ENCODE data around the gene NOS1AP.

DNA sequence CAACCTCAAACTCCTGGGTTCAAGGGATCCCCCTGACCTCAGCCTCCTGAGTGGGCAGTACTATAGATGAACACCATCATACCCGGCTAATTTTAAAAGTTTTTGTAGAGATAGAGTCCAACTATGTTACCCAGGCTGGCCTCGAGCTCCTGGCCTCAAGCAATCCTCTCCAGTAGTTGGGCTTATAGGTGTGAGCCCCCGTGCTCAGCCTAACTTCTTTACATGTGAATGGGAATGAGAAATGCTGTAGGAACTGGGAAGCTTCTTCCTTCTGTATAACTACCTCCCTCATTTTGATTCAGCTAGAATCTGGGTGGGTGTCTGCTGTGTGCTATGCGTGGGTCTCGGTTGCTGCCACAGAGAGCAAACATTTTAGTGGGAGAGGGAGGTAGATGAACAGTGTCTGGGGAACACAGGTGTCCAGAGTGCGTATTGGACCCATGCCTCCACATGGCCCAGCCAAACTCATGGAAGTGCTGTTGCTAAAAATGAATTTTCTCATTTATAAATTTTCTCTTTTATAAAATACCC lies 150.6 kb downstream of the NOS1AP start:
- TF ChIP-seq EZH2 (IDR thresholded peaks at IDR 0.05; ENCODE audit: borderline replicate concordance, low read length): no peak
- TF ChIP-seq, protein P1, sequence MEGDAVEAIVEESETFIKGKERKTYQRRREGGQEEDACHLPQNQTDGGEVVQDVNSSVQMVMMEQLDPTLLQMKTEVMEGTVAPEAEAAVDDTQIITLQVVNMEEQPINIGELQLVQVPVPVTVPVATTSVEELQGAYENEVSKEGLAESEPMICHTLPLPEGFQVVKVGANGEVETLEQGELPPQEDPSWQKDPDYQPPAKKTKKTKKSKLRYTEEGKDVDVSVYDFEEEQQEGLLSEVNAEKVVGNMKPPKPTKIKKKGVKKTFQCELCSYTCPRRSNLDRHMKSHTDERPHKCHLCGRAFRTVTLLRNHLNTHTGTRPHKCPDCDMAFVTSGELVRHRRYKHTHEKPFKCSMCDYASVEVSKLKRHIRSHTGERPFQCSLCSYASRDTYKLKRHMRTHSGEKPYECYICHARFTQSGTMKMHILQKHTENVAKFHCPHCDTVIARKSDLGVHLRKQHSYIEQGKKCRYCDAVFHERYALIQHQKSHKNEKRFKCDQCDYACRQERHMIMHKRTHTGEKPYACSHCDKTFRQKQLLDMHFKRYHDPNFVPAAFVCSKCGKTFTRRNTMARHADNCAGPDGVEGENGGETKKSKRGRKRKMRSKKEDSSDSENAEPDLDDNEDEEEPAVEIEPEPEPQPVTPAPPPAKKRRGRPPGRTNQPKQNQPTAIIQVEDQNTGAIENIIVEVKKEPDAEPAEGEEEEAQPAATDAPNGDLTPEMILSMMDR (IDR thresholded peaks at IDR 0.05; ENCODE audit: low read length): no peak

Measured in OCI-LY1 (cell line).